Measurements from ENCODE around the gene CNN3. TPM values are rescaled to one million over a fixed set of nuclear protein-coding genes. Genes with fewer than 3 reads are reported as not detected.

CNN3 gene
- total RNA-seq, 6 experiments from 2014 or later = 90.5 to 125 (median 99.3) TPM

GRCh38 chr1:94934551-94934950, 7.6 kb upstream of the CNN3 start:
- Histone ChIP-seq H3K9me3 (no peaks in the 10 kb centered on the region), H3K27me3 (no peaks in the 10 kb centered on the region), H3K36me3 (peaks cover 0 to 9% (median 0%) of the 10 kb centered on the region in 4 donors), H3K27ac (no peak overlapping the region), H3K4me1 (peaks cover 0 to 23% (median 7%) of the 10 kb centered on the region in 4 donors), H3K4me3 (no peak overlapping the region)
- TF ChIP-seq CTCF (IDR thresholded peaks at IDR 0.05) (no peak), POLR2A (IDR thresholded peaks at IDR 0.05) (no peak)
- DNase-seq (no peak), ATAC-seq (no peak)
- 83% methylated on average over 2 of the region's 2 CpGs for WGBS (ENCODE audit: insufficient coverage, low coverage, low lambda C conversion rate, missing lambda C conversion rate)
- intact Hi-C loops (cut with DNase I) = no loop called here

- H3K4me3 ChIP-seq = no peak overlapping the region
- WGBS (ENCODE audit: insufficient coverage, low coverage, low lambda C conversion rate, missing lambda C conversion rate) = 95% methylated on average over 7 of the region's 7 CpGs
- H3K27ac ChIP-seq = no peak overlapping the region
- DNase-seq (no peak), ATAC-seq (no peak)
- H3K36me3 ChIP-seq = peaks cover 0 to 9% (median 0%) of the 10 kb centered on the region in 4 donors
- H3K4me1 ChIP-seq = peaks cover 0 to 26% (median 4%) of the 10 kb centered on the region in 4 donors
- no peaks in the 10 kb centered on the region for H3K27me3 ChIP-seq
- H3K9me3 ChIP-seq = no peaks in the 10 kb centered on the region
- intact Hi-C loops (cut with DNase I) = no loop called here
- TF ChIP-seq POLR2A (IDR thresholded peaks at IDR 0.05) (no peak), CTCF (IDR thresholded peaks at IDR 0.05) (no peak)
Observed at GRCh38 chr1:94931254-94931841, 4.4 kb upstream of the CNN3 start.

GRCh38 chr1:94929351-94930217, 2.7 kb upstream of the CNN3 start:
- H3K4me3 ChIP-seq = peak overlapping the region; percentile 64 to 81 (median 71)
- intact Hi-C loops (cut with DNase I) = no loop called here
- no peaks in the 10 kb centered on the region for H3K27me3 ChIP-seq
- peak overlapping the region in 2 of 3 donors; percentile 98 to 99 for H3K27ac ChIP-seq
- H3K36me3 ChIP-seq = peaks cover 0 to 9% (median 0%) of the 10 kb centered on the region in 4 donors
- ATAC-seq (no peak), DNase-seq (peak in 1 of 3 donors; percentile 51)
- no peaks in the 10 kb centered on the region for H3K9me3 ChIP-seq
- WGBS (ENCODE audit: insufficient coverage, low coverage, low lambda C conversion rate, missing lambda C conversion rate) = 50% methylated on average over 11 of the region's 11 CpGs
- TF ChIP-seq POLR2A (IDR thresholded peaks at IDR 0.05) (no peak), CTCF (IDR thresholded peaks at IDR 0.05) (no peak)
- peaks cover 0 to 29% (median 6%) of the 10 kb centered on the region in 4 donors for H3K4me1 ChIP-seq

GRCh38 chr1:94928293-94928939, 1.5 kb upstream of the CNN3 start:
- H3K4me3 ChIP-seq = peak overlapping the region; percentile 64 to 81 (median 71)
- H3K27ac ChIP-seq = peak overlapping the region; percentile 94 to 99 (median 98)
- H3K36me3 ChIP-seq = peaks cover 0 to 9% (median 0%) of the 10 kb centered on the region in 4 donors
- H3K4me1 ChIP-seq = peaks cover 0 to 41% (median 7%) of the 10 kb centered on the region in 4 donors
- no peaks in the 10 kb centered on the region for H3K9me3 ChIP-seq
- intact Hi-C loops (cut with DNase I) = no loop called here
- DNase-seq (no peak), ATAC-seq (no peak)
- TF ChIP-seq CTCF (IDR thresholded peaks at IDR 0.05) (no peak), POLR2A (IDR thresholded peaks at IDR 0.05) (no peak)
- no peaks in the 10 kb centered on the region for H3K27me3 ChIP-seq
- WGBS (ENCODE audit: insufficient coverage, low coverage, low lambda C conversion rate, missing lambda C conversion rate) = 36% methylated on average over 6 of the region's 7 CpGs

Data from right lobe of liver (tissue), 6 donors.